ENCODE data around the gene CLGN. TPM values are rescaled to one million over a fixed set of nuclear protein-coding genes. Genes with fewer than 3 reads are reported as not detected.
A peak's percentile ranks its signal among the peaks of the same experiment; 100 is the strongest.

Gene CLGN
- total and polyA plus RNA-seq, 2 of the 13 experiments (the other 11 are each of a cell fraction or from before 2014, with no cell fraction given): 7.2 to 17.0 TPM

GRCh38 chr4:140363051-140363450 is 64.4 kb downstream of the CLGN start (continued):
- no peak for TF ChIP-seq ZNF781 (CRISPR knock-in tag; IDR thresholded peaks at IDR 0.05; ENCODE audit: borderline replicate concordance, not compliant biosample characterization)
- TF ChIP-seq PCBP2 (optimal IDR thresholded peaks at IDR 0.05; ENCODE audit: low read depth, low read length, poor library complexity, severe bottlenecking): no peak
- TF ChIP-seq ZFP1 (CRISPR knock-in tag; IDR thresholded peaks at IDR 0.05): no peak
- TF ChIP-seq YEATS4 (CRISPR knock-in tag; IDR thresholded peaks at IDR 0.05; ENCODE audit: borderline replicate concordance): 0 out of 2 replicates have a peak, but pooled peaks have one; percentile 32
- TF ChIP-seq ZNF121 (CRISPR knock-in tag; IDR thresholded peaks at IDR 0.05): no peak
- TF ChIP-seq ZNF530 (CRISPR knock-in tag; IDR thresholded peaks at IDR 0.05; ENCODE audit: low read depth): no peak
- no peak for TF ChIP-seq ZMAT3 (CRISPR knock-in tag; conservative IDR thresholded peaks at IDR 0.05)
- TF ChIP-seq RFX5 (IDR thresholded peaks at IDR 0.05; ENCODE audit: low read depth, low read length): no peak
- no peak for TF ChIP-seq SOX13 (IDR thresholded peaks at IDR 0.05)
- TF ChIP-seq SOX13 (CRISPR knock-in tag; conservative IDR thresholded peaks at IDR 0.05 in 1 of 2, IDR thresholded peaks at IDR 0.05 in 1 of 2): peak in 1 of 2 experiments; percentile 40; a peak in 1 of 4 replicates
- TF ChIP-seq RAD51 (IDR thresholded peaks at IDR 0.05; ENCODE audit: borderline replicate concordance): no peak
- no peak for TF ChIP-seq ERF (CRISPR knock-in tag; IDR thresholded peaks at IDR 0.05)
- TF ChIP-seq ZHX1 (CRISPR knock-in tag; IDR thresholded peaks at IDR 0.05; ENCODE audit: low read depth): no peak
- peak; percentile 48 for TF ChIP-seq SAP130 (CRISPR knock-in tag; IDR thresholded peaks at IDR 0.05; ENCODE audit: low read depth)
- TF ChIP-seq ZFX (CRISPR knock-in tag; IDR thresholded peaks at IDR 0.05; ENCODE audit: low read depth): no peak
- no peak for TF ChIP-seq ZEB1 (IDR thresholded peaks at IDR 0.05; ENCODE audit: insufficient replicate concordance, low read depth)
- no peak for TF ChIP-seq KDM5A (IDR thresholded peaks at IDR 0.05; ENCODE audit: borderline replicate concordance, low read length)
- TF ChIP-seq ZBED4 (CRISPR knock-in tag; IDR thresholded peaks at IDR 0.05; ENCODE audit: borderline replicate concordance): no peak
- 0 out of 4 replicates have a peak, but pooled peaks of 1 of the 2 experiments have one; percentile 32 for TF ChIP-seq NR2F1 (CRISPR knock-in tag; IDR thresholded peaks at IDR 0.05)
- TF ChIP-seq NCOA2 (CRISPR knock-in tag; IDR thresholded peaks at IDR 0.05): no peak; the same call in 1 of the 2 replicates
- TF ChIP-seq AKAP8 (CRISPR knock-in tag; IDR thresholded peaks at IDR 0.05): no peak
- TF ChIP-seq GLMP (CRISPR knock-in tag; IDR thresholded peaks at IDR 0.05; ENCODE audit: borderline replicate concordance): no peak
- TF ChIP-seq KDM4B (CRISPR knock-in tag; IDR thresholded peaks at IDR 0.05): no peak
- TF ChIP-seq BHLHE40 (IDR thresholded peaks at IDR 0.05; ENCODE audit: low read length): no peak
